Uterus (tissue), 2 donors: Measurements from ENCODE around the gene RER1.

Experiments
- POLR2A ChIP-seq, 2 donors: fragments of 450-650 bp; IDR thresholded peaks; one replicate each; pipeline ENCODE4 v1.6.1; 2016; ENCODE audit warnings: antibody characterized with exemption in 2 of 2, mild to moderate bottlenecking in 1 of 2, moderate library complexity in 1 of 2
- TF ChIP-seq, protein P1 (sequence below), 4 experiments: fragments of 200-600 bp in 2 of 4; fragments of 450-650 bp in 2 of 4; sonication (generic) in 2 of 4; IDR thresholded peaks; one replicate each; pipeline ENCODE4 v1.5.1; 2016 to 2019; ENCODE audit warnings: antibody characterized with exemption in 4 of 4, mild to moderate bottlenecking in 2 of 4, moderate library complexity in 1 of 4

DNA sequence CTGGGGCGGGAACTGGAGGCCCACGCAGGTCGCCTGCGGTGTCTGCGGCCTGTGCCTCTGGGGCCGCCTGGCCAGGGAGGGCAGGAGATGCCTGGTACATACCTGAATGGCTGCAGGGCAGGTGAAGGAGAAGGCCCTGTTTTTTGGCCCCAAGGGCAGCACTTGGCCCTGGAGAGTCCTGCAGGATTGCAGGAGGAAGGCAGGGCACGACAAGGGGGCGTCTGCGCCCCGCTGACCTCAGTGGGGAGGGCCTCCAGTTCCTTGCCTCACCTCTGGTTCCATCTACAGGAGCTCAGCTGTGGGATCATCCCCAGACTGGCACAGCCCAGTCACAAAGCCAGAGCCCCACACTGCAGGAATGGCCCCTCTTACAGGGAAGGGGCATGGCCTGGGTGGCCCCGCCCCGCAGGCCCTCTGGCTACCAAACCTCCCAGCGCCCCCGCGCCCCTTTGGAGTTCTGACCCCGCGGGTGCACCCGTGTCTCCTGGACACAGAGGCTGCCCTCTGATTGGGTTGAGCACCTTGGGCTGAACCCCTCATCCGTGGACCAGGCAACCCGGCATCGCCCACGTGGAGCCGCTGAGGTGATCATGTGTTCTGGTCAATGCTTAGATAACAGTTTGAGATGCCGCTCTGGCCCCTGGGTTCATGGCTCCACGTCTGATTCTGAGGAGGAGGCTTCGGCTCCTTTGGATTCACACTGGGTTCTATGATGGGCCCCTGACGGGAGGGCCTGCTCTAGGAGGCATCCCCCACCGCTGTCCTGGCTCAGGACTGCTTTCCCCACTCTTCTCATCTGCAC lies 22.1 kb downstream of the RER1 start:
- TF ChIP-seq, protein P1, sequence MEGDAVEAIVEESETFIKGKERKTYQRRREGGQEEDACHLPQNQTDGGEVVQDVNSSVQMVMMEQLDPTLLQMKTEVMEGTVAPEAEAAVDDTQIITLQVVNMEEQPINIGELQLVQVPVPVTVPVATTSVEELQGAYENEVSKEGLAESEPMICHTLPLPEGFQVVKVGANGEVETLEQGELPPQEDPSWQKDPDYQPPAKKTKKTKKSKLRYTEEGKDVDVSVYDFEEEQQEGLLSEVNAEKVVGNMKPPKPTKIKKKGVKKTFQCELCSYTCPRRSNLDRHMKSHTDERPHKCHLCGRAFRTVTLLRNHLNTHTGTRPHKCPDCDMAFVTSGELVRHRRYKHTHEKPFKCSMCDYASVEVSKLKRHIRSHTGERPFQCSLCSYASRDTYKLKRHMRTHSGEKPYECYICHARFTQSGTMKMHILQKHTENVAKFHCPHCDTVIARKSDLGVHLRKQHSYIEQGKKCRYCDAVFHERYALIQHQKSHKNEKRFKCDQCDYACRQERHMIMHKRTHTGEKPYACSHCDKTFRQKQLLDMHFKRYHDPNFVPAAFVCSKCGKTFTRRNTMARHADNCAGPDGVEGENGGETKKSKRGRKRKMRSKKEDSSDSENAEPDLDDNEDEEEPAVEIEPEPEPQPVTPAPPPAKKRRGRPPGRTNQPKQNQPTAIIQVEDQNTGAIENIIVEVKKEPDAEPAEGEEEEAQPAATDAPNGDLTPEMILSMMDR (IDR thresholded peaks at IDR 0.05), result no peak
- no peak for TF ChIP-seq POLR2A (IDR thresholded peaks at IDR 0.05)
